Measurements from ENCODE around the gene COQ3.

Gene COQ3

DNA sequence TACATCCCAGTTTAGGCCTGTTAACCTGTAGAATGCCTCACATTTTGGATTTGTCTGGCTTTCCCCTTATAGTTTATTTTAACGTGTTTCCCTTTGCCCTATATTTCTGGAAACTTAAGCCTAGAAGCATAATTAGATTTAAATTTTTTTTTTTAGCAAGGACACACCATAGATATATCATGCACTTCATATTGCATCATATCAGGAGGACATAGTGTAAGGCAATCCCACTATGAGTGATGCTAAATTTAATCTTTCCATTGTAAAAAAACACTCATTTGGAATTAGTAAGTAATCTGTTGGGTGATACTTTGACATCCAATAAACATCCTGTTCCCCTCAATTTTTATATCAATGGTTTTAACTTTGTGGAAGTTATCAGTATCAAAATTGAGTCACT, 34.2 kb downstream of the COQ3 start:
- Histone ChIP-seq H3K9me3 (ENCODE audit: control insufficient read depth, insufficient read depth, low read length) (no peaks in the 10 kb centered on the region), H3K79me2 (ENCODE audit: control insufficient read depth, low read length) (no peaks in the 10 kb centered on the region), H3K4me2 (ENCODE audit: low read length) (no peak overlapping the region), H3F3A (ENCODE audit: control insufficient read depth, insufficient read depth) (no peaks in the 10 kb centered on the region), H3K4me1 (ENCODE audit: control insufficient read depth, low read length) (no peaks in the 10 kb centered on the region), H4K20me1 (ENCODE audit: control insufficient read depth, insufficient read depth, low read depth, low read length) (no peaks in the 10 kb centered on the region), H3K4me3 (ENCODE audit: low read length) (no peak overlapping the region), H3K27me3 (ENCODE audit: control insufficient read depth, low read length) (peaks cover 12% of the 10 kb centered on the region; the same call in 1 of the 2 replicates), H3K36me3 (ENCODE audit: control insufficient read depth, low read length) (no peaks in the 10 kb centered on the region), H3K9me2 (replicated peaks; ENCODE audit: control insufficient read depth, low read length) (no peaks in the 10 kb centered on the region), H3K27ac (ENCODE audit: low read depth, low read length) (no peak overlapping the region)
- no peak for TF ChIP-seq CTCF (IDR thresholded peaks at IDR 0.05; ENCODE audit: low read depth, low read length, poor library complexity, severe bottlenecking)
- no peak for TF ChIP-seq EZH2phosphoT487 (IDR thresholded peaks at IDR 0.05; ENCODE audit: borderline replicate concordance, low read length)

- Histone ChIP-seq H3K9me3 (ENCODE audit: control insufficient read depth, insufficient read depth, low read length) (no peaks in the 10 kb centered on the region), H3K4me2 (ENCODE audit: low read length) (no peak overlapping the region), H3K4me1 (ENCODE audit: control insufficient read depth, low read length) (no peaks in the 10 kb centered on the region), H3F3A (ENCODE audit: control insufficient read depth, insufficient read depth) (no peaks in the 10 kb centered on the region), H4K20me1 (ENCODE audit: control insufficient read depth, insufficient read depth, low read depth, low read length) (no peaks in the 10 kb centered on the region), H3K9me2 (replicated peaks; ENCODE audit: control insufficient read depth, low read length) (no peaks in the 10 kb centered on the region), H3K36me3 (ENCODE audit: control insufficient read depth, low read length) (no peaks in the 10 kb centered on the region), H3K27me3 (ENCODE audit: control insufficient read depth, low read length) (peaks cover 7% of the 10 kb centered on the region; the same call in 1 of the 2 replicates), H3K4me3 (ENCODE audit: low read length) (no peak overlapping the region), H3K27ac (ENCODE audit: low read depth, low read length) (no peak overlapping the region), H3K79me2 (ENCODE audit: control insufficient read depth, low read length) (no peaks in the 10 kb centered on the region)
- TF ChIP-seq CTCF (IDR thresholded peaks at IDR 0.05; ENCODE audit: low read depth, low read length, poor library complexity, severe bottlenecking) (no peak), EZH2phosphoT487 (IDR thresholded peaks at IDR 0.05; ENCODE audit: borderline replicate concordance, low read length) (no peak)
Observed at GRCh38 chr6:99356641-99357040, 37.4 kb downstream of the COQ3 start.

GRCh38 chr6:99354983-99355382, 39.0 kb downstream of the COQ3 start:
- no peaks in the 10 kb centered on the region for H3K36me3 ChIP-seq (ENCODE audit: control insufficient read depth, low read length)
- H3K27ac ChIP-seq (ENCODE audit: low read depth, low read length): no peak overlapping the region
- peaks cover 17% of the 10 kb centered on the region for H3K27me3 ChIP-seq (ENCODE audit: control insufficient read depth, low read length)
- H3K9me3 ChIP-seq (ENCODE audit: control insufficient read depth, insufficient read depth, low read length): no peaks in the 10 kb centered on the region
- H4K20me1 ChIP-seq (ENCODE audit: control insufficient read depth, insufficient read depth, low read depth, low read length): no peaks in the 10 kb centered on the region
- H3K79me2 ChIP-seq (ENCODE audit: control insufficient read depth, low read length): no peaks in the 10 kb centered on the region
- H3F3A ChIP-seq (ENCODE audit: control insufficient read depth, insufficient read depth): no peaks in the 10 kb centered on the region
- H3K9me2 ChIP-seq (replicated peaks; ENCODE audit: control insufficient read depth, low read length): no peaks in the 10 kb centered on the region
- H3K4me3 ChIP-seq (ENCODE audit: low read length): no peak overlapping the region
- H3K4me1 ChIP-seq (ENCODE audit: control insufficient read depth, low read length): no peaks in the 10 kb centered on the region
- TF ChIP-seq EZH2phosphoT487 (IDR thresholded peaks at IDR 0.05; ENCODE audit: borderline replicate concordance, low read length) (no peak), CTCF (IDR thresholded peaks at IDR 0.05; ENCODE audit: low read depth, low read length, poor library complexity, severe bottlenecking) (no peak)
- no peak overlapping the region for H3K4me2 ChIP-seq (ENCODE audit: low read length)

DNA sequence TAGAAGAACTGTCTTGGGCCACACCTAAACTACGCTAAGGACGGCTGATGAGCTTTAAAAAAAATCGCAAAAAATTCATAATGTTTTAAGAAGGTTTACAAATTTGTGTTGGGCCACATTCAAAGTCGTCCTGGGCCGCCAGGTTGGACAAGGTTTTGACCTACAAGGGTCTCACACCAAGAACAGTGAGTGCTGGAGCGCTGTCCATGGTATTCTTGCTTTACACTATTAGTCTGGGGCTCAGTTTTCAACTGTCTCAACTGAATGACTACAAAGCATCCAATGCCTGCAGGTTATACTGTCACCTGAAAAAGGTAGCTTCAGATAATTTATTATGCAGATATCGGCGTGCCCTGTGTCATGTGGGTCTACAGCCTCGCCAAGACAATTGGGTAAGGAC, 40.9 kb downstream of the COQ3 start:
- Histone ChIP-seq H3K27me3 (ENCODE audit: control insufficient read depth, low read length) (peaks cover 32% of the 10 kb centered on the region), H3K4me3 (ENCODE audit: low read length) (no peak overlapping the region), H3K9me2 (replicated peaks; ENCODE audit: control insufficient read depth, low read length) (no peaks in the 10 kb centered on the region), H3K27ac (ENCODE audit: low read depth, low read length) (no peak overlapping the region), H3K9me3 (ENCODE audit: control insufficient read depth, insufficient read depth, low read length) (no peaks in the 10 kb centered on the region), H3K79me2 (ENCODE audit: control insufficient read depth, low read length) (no peaks in the 10 kb centered on the region), H3F3A (ENCODE audit: control insufficient read depth, insufficient read depth) (no peaks in the 10 kb centered on the region), H3K4me2 (ENCODE audit: low read length) (no peak overlapping the region), H4K20me1 (ENCODE audit: control insufficient read depth, insufficient read depth, low read depth, low read length) (no peaks in the 10 kb centered on the region), H3K36me3 (ENCODE audit: control insufficient read depth, low read length) (no peaks in the 10 kb centered on the region), H3K4me1 (ENCODE audit: control insufficient read depth, low read length) (no peaks in the 10 kb centered on the region)
- no peak for TF ChIP-seq CTCF (IDR thresholded peaks at IDR 0.05; ENCODE audit: low read depth, low read length, poor library complexity, severe bottlenecking)
- TF ChIP-seq EZH2phosphoT487 (IDR thresholded peaks at IDR 0.05; ENCODE audit: borderline replicate concordance, low read length): no peak
